ENCODE measurements around the gene SUPV3L1. TPM values are rescaled to one million over a fixed set of nuclear protein-coding genes. Genes with fewer than 3 reads are reported as not detected.

Gene SUPV3L1
- total RNA-seq, 4 donors from 2014 or later: 29.7 to 38.8 (median 32.2) TPM

GRCh38 chr10:69182005-69182404 lies 2.0 kb downstream of the SUPV3L1 start:
- Histone ChIP-seq H3K27ac (no peak overlapping the region), H3K27me3 (no peaks in the 10 kb centered on the region), H3K4me1 (peaks cover 27 to 33% of the 10 kb centered on the region in 2 donors), H3K36me3 (peaks cover 0 to 11% of the 10 kb centered on the region in 2 donors), H3K9me3 (no peaks in the 10 kb centered on the region), H3K4me3 (peak overlapping the region in 2 of 4 donors; percentile 92 to 98)
- TF ChIP-seq, protein P1, sequence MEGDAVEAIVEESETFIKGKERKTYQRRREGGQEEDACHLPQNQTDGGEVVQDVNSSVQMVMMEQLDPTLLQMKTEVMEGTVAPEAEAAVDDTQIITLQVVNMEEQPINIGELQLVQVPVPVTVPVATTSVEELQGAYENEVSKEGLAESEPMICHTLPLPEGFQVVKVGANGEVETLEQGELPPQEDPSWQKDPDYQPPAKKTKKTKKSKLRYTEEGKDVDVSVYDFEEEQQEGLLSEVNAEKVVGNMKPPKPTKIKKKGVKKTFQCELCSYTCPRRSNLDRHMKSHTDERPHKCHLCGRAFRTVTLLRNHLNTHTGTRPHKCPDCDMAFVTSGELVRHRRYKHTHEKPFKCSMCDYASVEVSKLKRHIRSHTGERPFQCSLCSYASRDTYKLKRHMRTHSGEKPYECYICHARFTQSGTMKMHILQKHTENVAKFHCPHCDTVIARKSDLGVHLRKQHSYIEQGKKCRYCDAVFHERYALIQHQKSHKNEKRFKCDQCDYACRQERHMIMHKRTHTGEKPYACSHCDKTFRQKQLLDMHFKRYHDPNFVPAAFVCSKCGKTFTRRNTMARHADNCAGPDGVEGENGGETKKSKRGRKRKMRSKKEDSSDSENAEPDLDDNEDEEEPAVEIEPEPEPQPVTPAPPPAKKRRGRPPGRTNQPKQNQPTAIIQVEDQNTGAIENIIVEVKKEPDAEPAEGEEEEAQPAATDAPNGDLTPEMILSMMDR (IDR thresholded peaks at IDR 0.05 in 4 of 5, conservative IDR thresholded peaks at IDR 0.05 in 1 of 5): no peak
- no peak for TF ChIP-seq POLR2A (IDR thresholded peaks at IDR 0.05)
- intact Hi-C loops (cut with DNase I; ENCODE audit: low total_unique reads): loop anchor here (5.0 kb wide), 1 partner anchor 185 kb away; no protein-coding TSS in a partner anchor
- DNase-seq: no peak
- ATAC-seq: no peak
- in situ Hi-C loops (cut with MboI; ENCODE audit: low sequenced_read_pairs in 4 of 4): loop anchor here in 2 of 4 donors (10.0 to 25.0 kb wide), 2 partner anchors 197 to 420 kb away; partner anchors contain the start of gene KIFBP (in 1 of the 2)

DNA sequence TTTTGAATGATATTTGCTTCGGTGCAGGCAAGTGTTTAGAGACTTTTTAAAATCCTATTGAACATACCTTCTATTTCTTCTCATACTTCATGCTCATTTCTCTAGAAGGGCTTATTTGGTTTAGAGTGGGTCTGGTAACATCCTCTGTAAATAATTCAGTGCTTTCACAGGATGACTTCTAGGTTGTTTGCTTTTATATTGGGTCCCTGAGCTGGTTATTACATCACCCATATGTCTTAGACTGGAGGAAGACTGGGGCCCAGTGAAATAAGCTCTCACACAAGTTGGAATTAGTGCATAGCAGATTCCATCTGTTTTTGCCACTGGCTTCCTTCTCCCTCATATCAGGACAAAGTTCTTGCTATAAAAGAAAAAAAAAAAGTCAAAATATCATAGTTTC lies 6.5 kb downstream of the SUPV3L1 start:
- Histone ChIP-seq H3K27me3 (no peaks in the 10 kb centered on the region), H3K9me3 (no peaks in the 10 kb centered on the region), H3K27ac (no peak overlapping the region), H3K36me3 (peaks cover 0 to 34% of the 10 kb centered on the region in 2 donors), H3K4me3 (no peak overlapping the region), H3K4me1 (peaks cover 19 to 26% of the 10 kb centered on the region in 2 donors)
- in situ Hi-C loops (cut with MboI; ENCODE audit: low sequenced_read_pairs in 4 of 4) (loop anchor here in 2 of 4 donors (10.0 to 25.0 kb wide), 2 partner anchors 202 to 424 kb away; partner anchors contain the start of gene KIFBP (in 1 of the 2)), intact Hi-C loops (cut with DNase I; ENCODE audit: low total_unique reads) (no loop called here)
- DNase-seq (no peak), ATAC-seq (no peak)
- TF ChIP-seq, protein P1 (IDR thresholded peaks at IDR 0.05 in 4 of 5, conservative IDR thresholded peaks at IDR 0.05 in 1 of 5): no peak
- no peak for TF ChIP-seq POLR2A (IDR thresholded peaks at IDR 0.05)

GRCh38 chr10:69201045-69201444 lies 21.0 kb downstream of the SUPV3L1 start:
- Histone ChIP-seq H3K27ac (no peak overlapping the region), H3K4me1 (no peaks in the 10 kb centered on the region), H3K36me3 (peaks cover 0 to 86% of the 10 kb centered on the region in 2 donors), H3K27me3 (no peaks in the 10 kb centered on the region), H3K9me3 (no peaks in the 10 kb centered on the region), H3K4me3 (no peak overlapping the region)
- TF ChIP-seq, protein P1 (IDR thresholded peaks at IDR 0.05 in 4 of 5, conservative IDR thresholded peaks at IDR 0.05 in 1 of 5): no peak
- no peak for TF ChIP-seq POLR2A (IDR thresholded peaks at IDR 0.05)
- DNase-seq (no peak), ATAC-seq (no peak)
- intact Hi-C loops (cut with DNase I; ENCODE audit: low total_unique reads): no loop called here
- in situ Hi-C loops (cut with MboI; ENCODE audit: low sequenced_read_pairs in 4 of 4): no loop called here

GRCh38 chr10:69202332-69202731 lies 22.3 kb downstream of the SUPV3L1 start:
- Histone ChIP-seq H3K9me3 (no peaks in the 10 kb centered on the region), H3K36me3 (peaks cover 0 to 86% of the 10 kb centered on the region in 2 donors), H3K27me3 (no peaks in the 10 kb centered on the region), H3K4me1 (no peaks in the 10 kb centered on the region), H3K4me3 (no peak overlapping the region), H3K27ac (no peak overlapping the region)
- intact Hi-C loops (cut with DNase I; ENCODE audit: low total_unique reads): no loop called here
- TF ChIP-seq POLR2A (IDR thresholded peaks at IDR 0.05): no peak
- TF ChIP-seq, protein P1 (IDR thresholded peaks at IDR 0.05 in 4 of 5, conservative IDR thresholded peaks at IDR 0.05 in 1 of 5): no peak
- ATAC-seq: no peak
- DNase-seq: no peak
- in situ Hi-C loops (cut with MboI; ENCODE audit: low sequenced_read_pairs in 4 of 4): no loop called here

- Histone ChIP-seq H3K4me1 (peaks cover 0 to 4% of the 10 kb centered on the region in 2 donors), H3K27me3 (no peaks in the 10 kb centered on the region), H3K9me3 (no peaks in the 10 kb centered on the region), H3K27ac (no peak overlapping the region), H3K4me3 (no peak overlapping the region), H3K36me3 (peaks cover 3 to 54% of the 10 kb centered on the region in 2 donors)
- in situ Hi-C loops (cut with MboI; ENCODE audit: low sequenced_read_pairs in 4 of 4) (no loop called here), intact Hi-C loops (cut with DNase I; ENCODE audit: low total_unique reads) (no loop called here)
- ATAC-seq: no peak
- TF ChIP-seq POLR2A (IDR thresholded peaks at IDR 0.05): no peak
- TF ChIP-seq, protein P1 (IDR thresholded peaks at IDR 0.05 in 4 of 5, conservative IDR thresholded peaks at IDR 0.05 in 1 of 5): no peak
- DNase-seq: no peak
Observed at GRCh38 chr10:69208761-69209160, 28.7 kb downstream of the SUPV3L1 start.
